VCaP (cell line): Measurements from ENCODE around the gene ASB6.

Experiments used
- H3K27ac ChIP-seq: fragments of 450-650 bp; 2 replicates; pipeline ENCODE4 v1.5.1; 2017
- CTCF ChIP-seq: fragments of 450-650 bp; conservative IDR thresholded peaks from 2 replicates; pipeline ENCODE4 v1.5.1; 2017; ENCODE audit warnings: mild to moderate bottlenecking, moderate library complexity

The ASB6 gene

GRCh38 chr9:129604766-129605163 lies 37.2 kb downstream of the ASB6 start:
- H3K27ac ChIP-seq = peak overlapping the region; percentile 42; the same call in 1 of the 2 replicates

DNA sequence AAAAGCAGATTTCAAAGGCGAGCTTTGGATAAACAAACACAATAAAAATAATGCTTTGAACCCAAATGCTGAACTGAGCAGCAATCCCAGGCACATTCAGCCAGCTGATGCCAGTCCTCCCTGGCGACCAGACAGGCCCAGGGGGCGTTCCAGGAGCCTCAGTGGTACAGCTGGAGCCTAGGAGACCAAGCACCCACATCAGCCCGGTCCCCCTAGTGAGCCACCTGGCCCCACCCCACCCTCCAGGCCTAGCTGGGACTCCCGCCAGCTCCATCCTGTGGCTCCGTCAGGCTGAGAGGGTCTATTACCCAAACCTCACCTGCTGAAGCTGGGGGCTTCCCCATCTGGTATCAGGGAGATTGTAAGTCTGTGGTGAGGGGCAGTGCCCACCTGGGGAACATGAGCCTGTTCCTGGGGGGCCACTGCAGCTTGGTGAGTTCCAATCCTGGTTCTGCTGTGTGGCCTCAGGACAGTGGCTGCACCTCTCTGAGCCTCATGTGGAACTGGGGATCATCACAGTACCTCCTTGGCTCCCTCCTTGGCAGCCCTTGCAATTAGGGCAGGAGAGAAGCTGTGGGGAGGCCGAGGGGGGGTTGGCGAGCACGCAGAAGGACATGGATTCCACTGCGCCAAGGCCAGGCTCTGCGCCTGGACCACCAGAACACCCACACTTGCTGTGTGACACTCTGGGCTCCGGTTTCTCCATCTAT lies 37.7 kb downstream of the ASB6 start:
- no peak for TF ChIP-seq CTCF
- H3K27ac ChIP-seq = peak overlapping the region; percentile 42; the same call in 1 of the 2 replicates

More at GRCh38 chr9:129604766-129605163, 37.2 kb downstream of the ASB6 start:
- TF ChIP-seq CTCF = no peak

DNA sequence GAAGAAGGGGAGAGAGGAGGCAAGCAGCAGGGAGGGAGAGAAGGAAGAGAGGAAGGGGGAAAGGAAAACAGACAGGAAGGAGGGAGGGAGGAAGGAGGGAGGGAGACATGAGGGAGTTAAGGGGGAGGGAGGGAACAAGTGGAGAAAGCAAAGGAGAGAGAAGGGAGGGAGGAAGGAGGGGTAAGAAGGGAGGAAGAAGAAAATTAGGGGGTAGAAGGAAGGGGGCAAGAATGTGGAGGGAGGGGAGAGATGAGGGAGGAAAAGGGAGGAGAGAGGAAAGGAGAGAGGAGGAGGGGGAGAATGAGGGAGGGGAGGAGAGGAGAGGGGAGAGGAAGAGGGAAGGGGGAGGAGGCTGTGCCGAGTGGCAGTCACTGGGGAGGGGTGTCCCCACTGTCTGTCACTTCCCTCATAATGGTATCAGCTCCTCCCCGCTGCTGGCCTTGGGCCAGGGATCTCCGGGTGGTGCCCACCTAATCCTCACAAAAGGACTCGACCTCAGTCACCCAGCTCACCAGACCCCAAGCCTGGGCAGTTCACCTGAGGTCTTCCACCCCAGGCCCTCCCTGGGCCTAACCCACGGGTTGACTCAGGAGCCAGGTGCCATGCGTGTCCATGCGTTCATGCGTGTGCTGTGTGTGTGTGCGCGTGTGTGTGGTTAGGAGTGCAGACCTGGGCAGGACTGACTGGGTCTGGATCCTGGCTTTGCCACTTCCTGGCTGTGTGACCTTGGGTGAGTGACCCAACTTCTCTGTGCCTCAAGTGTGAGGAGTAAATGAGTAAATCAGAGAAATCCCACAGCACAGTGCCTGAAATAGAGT lies 39.1 kb downstream of the ASB6 start:
- no peak for TF ChIP-seq CTCF
- no peak overlapping the region for H3K27ac ChIP-seq

- no peak for TF ChIP-seq CTCF
- no peak overlapping the region for H3K27ac ChIP-seq
Measured at GRCh38 chr9:129601082-129601674, 40.8 kb downstream of the ASB6 start.

- TF ChIP-seq CTCF = no peak
- no peak overlapping the region for H3K27ac ChIP-seq
Measured at GRCh38 chr9:129598089-129598596, 43.8 kb downstream of the ASB6 start.

GRCh38 chr9:129597355-129598088 lies 44.4 kb downstream of the ASB6 start:
- no peak overlapping the region; the same call in 1 of the 2 replicates for H3K27ac ChIP-seq
- TF ChIP-seq CTCF = no peak
